Lower leg skin (tissue), 3 donors: ENCODE measurements around the gene TCTN3.

Experiments used
- POLR2A ChIP-seq, 2 donors: fragments of 450-650 bp; IDR thresholded peaks; one replicate each; pipeline ENCODE4 v1.6.1; 2016 to 2017; ENCODE audit warnings: antibody characterized with exemption in 2 of 2, mild to moderate bottlenecking in 1 of 2, moderate library complexity in 1 of 2
- TF ChIP-seq, protein P1 (sequence below), 3 donors: fragments of 450-650 bp; IDR thresholded peaks; one replicate each; pipeline ENCODE4 v1.5.1; 2016; ENCODE audit warnings: antibody characterized with exemption in 3 of 3, mild to moderate bottlenecking in 3 of 3, moderate library complexity in 2 of 3

DNA sequence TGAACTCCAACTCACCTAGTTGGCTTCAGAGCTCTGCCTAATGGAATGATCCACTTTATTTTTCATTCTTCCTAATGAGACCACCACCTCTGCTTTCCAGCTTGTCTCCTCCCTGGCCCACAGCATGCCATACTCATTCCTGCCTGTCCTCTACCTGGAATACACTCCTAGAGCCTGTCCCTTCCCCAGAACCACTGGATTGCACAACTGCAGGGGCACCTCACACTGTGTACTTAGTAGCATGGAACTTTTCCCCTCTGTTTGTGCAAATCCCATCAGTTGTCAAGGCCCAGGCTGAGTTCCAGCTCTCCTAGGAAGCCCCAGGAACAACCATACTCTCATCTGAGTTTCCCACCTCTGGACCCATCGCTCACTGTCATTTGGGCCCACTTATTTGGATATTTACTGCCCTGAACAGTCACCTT, 52.8 kb downstream of the TCTN3 start:
- TF ChIP-seq, protein P1, sequence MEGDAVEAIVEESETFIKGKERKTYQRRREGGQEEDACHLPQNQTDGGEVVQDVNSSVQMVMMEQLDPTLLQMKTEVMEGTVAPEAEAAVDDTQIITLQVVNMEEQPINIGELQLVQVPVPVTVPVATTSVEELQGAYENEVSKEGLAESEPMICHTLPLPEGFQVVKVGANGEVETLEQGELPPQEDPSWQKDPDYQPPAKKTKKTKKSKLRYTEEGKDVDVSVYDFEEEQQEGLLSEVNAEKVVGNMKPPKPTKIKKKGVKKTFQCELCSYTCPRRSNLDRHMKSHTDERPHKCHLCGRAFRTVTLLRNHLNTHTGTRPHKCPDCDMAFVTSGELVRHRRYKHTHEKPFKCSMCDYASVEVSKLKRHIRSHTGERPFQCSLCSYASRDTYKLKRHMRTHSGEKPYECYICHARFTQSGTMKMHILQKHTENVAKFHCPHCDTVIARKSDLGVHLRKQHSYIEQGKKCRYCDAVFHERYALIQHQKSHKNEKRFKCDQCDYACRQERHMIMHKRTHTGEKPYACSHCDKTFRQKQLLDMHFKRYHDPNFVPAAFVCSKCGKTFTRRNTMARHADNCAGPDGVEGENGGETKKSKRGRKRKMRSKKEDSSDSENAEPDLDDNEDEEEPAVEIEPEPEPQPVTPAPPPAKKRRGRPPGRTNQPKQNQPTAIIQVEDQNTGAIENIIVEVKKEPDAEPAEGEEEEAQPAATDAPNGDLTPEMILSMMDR (IDR thresholded peaks at IDR 0.05): no peak
- no peak for TF ChIP-seq POLR2A (IDR thresholded peaks at IDR 0.05)
